Measurements from ENCODE around the gene FBXL4. TPM values are rescaled to one million over a fixed set of nuclear protein-coding genes. Genes with fewer than 3 reads are reported as not detected.

Gene FBXL4
- total and polyA plus RNA-seq, 2 of the 8 experiments (the other 6 are each of a cell fraction or from before 2014, with no cell fraction given): 6.9 to 13.8 TPM

GRCh38 chr6:98894810-98895209 is 52.9 kb downstream of the FBXL4 start:
- Histone ChIP-seq H3K79me1 (ENCODE audit: low read depth, low read length) (no peaks in the 10 kb centered on the region), H3K36me3 (ENCODE audit: control insufficient read depth in 2 of 4, insufficient read depth in 4 of 4, low read length in 3 of 4) (peaks cover 0 to 10% (median 4%) of the 10 kb centered on the region in 4 experiments; a peak in 2 of 8 replicates), H4K5ac (ENCODE audit: insufficient read length, low read depth, low read length) (no peak overlapping the region), H3K23ac (ENCODE audit: insufficient read length) (no peak overlapping the region), H2BK15ac (ENCODE audit: low read length) (no peak overlapping the region), H3K14ac (ENCODE audit: insufficient read length) (no peak overlapping the region), H2BK5ac (ENCODE audit: low read depth, low read length) (no peak overlapping the region), H3K56ac (replicated peaks; ENCODE audit: insufficient read length, low read depth, low read length) (no peak overlapping the region), H3K79me2 (ENCODE audit: control insufficient read depth in 1 of 2, insufficient read depth in 2 of 2, low read length in 2 of 2) (no peaks in the 10 kb centered on the region), H3K27me3 (replicated peaks in 1 of 4; ENCODE audit: control insufficient read depth in 3 of 4, extremely low read depth in 1 of 4, insufficient read depth in 3 of 4, low read length in 3 of 4) (no peaks in the 10 kb centered on the region), H3K4me3 (ENCODE audit: extremely low read depth in 1 of 4, insufficient read depth in 2 of 4, low read depth in 3 of 4, low read length in 4 of 4) (no peak overlapping the region), H2BK20ac (ENCODE audit: low read length) (no peak overlapping the region), H3K4me1 (replicated peaks in 1 of 4; ENCODE audit: control insufficient read depth in 3 of 4, insufficient read depth in 4 of 4, low read length in 3 of 4) (no peaks in the 10 kb centered on the region), H2BK12ac (ENCODE audit: low read depth, low read length) (no peak overlapping the region), H3K23me2 (ENCODE audit: low read depth, low read length) (no peaks in the 10 kb centered on the region), H4K91ac (replicated peaks; ENCODE audit: insufficient read length, low read length) (no peak overlapping the region), H3K4ac (replicated peaks; ENCODE audit: insufficient read length, low read depth, low read length) (no peak overlapping the region), H3K9me3 (ENCODE audit: insufficient read depth in 2 of 2, low read depth in 1 of 2, low read length in 1 of 2) (no peaks in the 10 kb centered on the region), H2AFZ (ENCODE audit: low read length) (no peak overlapping the region), H2BK120ac (replicated peaks; ENCODE audit: low read depth, low read length) (no peak overlapping the region), H2AK5ac (ENCODE audit: low read depth, low read length) (no peak overlapping the region), H4K8ac (ENCODE audit: extremely low read depth, insufficient read depth, low read length) (no peak overlapping the region), H3K27ac (ENCODE audit: low read depth, low read length) (no peak overlapping the region), H3K18ac (ENCODE audit: extremely low read depth, low read length) (no peak overlapping the region), H3K4me2 (ENCODE audit: insufficient read depth in 1 of 2, low read depth in 2 of 2, low read length in 2 of 2) (no peak overlapping the region), H4K20me1 (replicated peaks in 1 of 2; ENCODE audit: control insufficient read depth in 1 of 2, insufficient read depth in 2 of 2, low read length in 2 of 2) (no peaks in the 10 kb centered on the region), H3K9ac (replicated peaks in 1 of 4; ENCODE audit: extremely low read depth in 1 of 4, low read depth in 3 of 4, low read length in 3 of 4) (no peak overlapping the region)
- no peak for FAIRE-seq
- WGBS, 2 experiments (ENCODE audit: extremely low coverage in 1 of 2, insufficient coverage in 1 of 2, insufficient read length in 1 of 2, insufficient replicate concordance in 2 of 2, low coverage in 1 of 2, low lambda C conversion rate in 2 of 2, missing lambda C conversion rate in 1 of 2): 87% methylated on average over 1 of the region's 1 CpG; no CpG with 5 or more reads in 1 of the 2 experiments
- TF ChIP-seq CHD1 (IDR thresholded peaks at IDR 0.05; ENCODE audit: low read depth, low read length): no peak
- DNase-seq (ENCODE audit: low read depth in 1 of 2, low spot score in 2 of 2): no peak
- ChIA-PET CTCF (ENCODE audit: partially characterized antibody) (no interaction called here), POLR2A (ENCODE audit: partially characterized antibody) (no interaction called here)

All from H1 (cell line).